SK-N-SH (cell line): ENCODE data around the gene ACSM5. TPM values are rescaled to one million over a fixed set of nuclear protein-coding genes. Genes with fewer than 3 reads are reported as not detected.

Experiments
- CTCF ChIA-PET: fragments of 300-600, 350-600 bp; formaldehyde crosslinking; extraction: SDS; loops from one replicate; lab custom pipeline; 2021; lab: Yijun Ruan, JAX
- POLR2A ChIA-PET: fragments of 350-600 bp; sonication (Branson Sonifier 250); formaldehyde crosslinking; extraction: SDS; loops from one replicate; lab custom pipeline; 2020; ENCODE audit warnings: antibody characterized with exemption, inconsistent platforms; lab: Yijun Ruan, JAX
- DNase-seq: peaks from one replicate; pipeline ENCODE4 v3.0.0; 2012
- H2AFZ ChIP-seq: fragments of 200-600 bp; sonication (generic); 2 replicates; pipeline ENCODE4 v1.8.1; 2016; ENCODE audit warnings: antibody characterized with exemption, mild to moderate bottlenecking, low read depth
- H3F3A ChIP-seq: fragments of 200-600 bp; sonication (generic); replicated peaks from 2 replicates; pipeline ENCODE3; 2016; ENCODE audit warnings: antibody characterized with exemption, mild to moderate bottlenecking; ENCODE audit not compliant: insufficient read depth
- H3K27ac ChIP-seq, 2 experiments: fragments of 200-500 bp in 1 of 2; fragments of 200-600 bp in 1 of 2; sonication (Bioruptor generic) in 1 of 2; sonication (generic), shearing (Covaris generic) in 1 of 2; 2 replicates each; pipeline versions ENCODE4 v1.5.1 to v1.6.1; 2014 to 2016; ENCODE audit warnings: low read depth in 2 of 2, inconsistent platforms in 1 of 2, low read length in 1 of 2, mild to moderate bottlenecking in 1 of 2, mixed read lengths in 1 of 2
- H3K27me3 ChIP-seq: fragments of 200-600 bp; sonication (generic), shearing (Covaris generic); 2 replicates; pipeline ENCODE4 v1.6.1; 2016; ENCODE audit warnings: mixed run types; ENCODE audit not compliant: insufficient read depth
- H3K36me3 ChIP-seq, 2 experiments: fragments of 200-500 bp in 1 of 2; fragments of 200-600 bp in 1 of 2; sonication (Bioruptor generic) in 1 of 2; sonication (generic) in 1 of 2; replicated peaks in 1 of 2; 2 replicates each; pipeline versions ENCODE3 to v1.5.1; 2014 to 2016; ENCODE audit warnings: low read length in 1 of 2, mild to moderate bottlenecking in 1 of 2; ENCODE audit not compliant: insufficient read depth in 2 of 2, control insufficient read depth in 1 of 2
- H3K4me1 ChIP-seq, 2 experiments: fragments of 200-500 bp in 1 of 2; fragments of 200-600 bp in 1 of 2; sonication (Bioruptor generic) in 1 of 2; sonication (generic), shearing (Covaris generic) in 1 of 2; 2 replicates each; pipeline versions ENCODE4 v1.5.1 to v1.6.1; 2014 to 2016; ENCODE audit warnings: low read depth in 1 of 2, low read length in 1 of 2, mixed run types in 1 of 2; ENCODE audit not compliant: insufficient read depth in 2 of 2, control insufficient read depth in 1 of 2
- H3K4me2 ChIP-seq: fragments of 200-600 bp; sonication (generic), shearing (Covaris generic); 2 replicates; pipeline ENCODE4 v1.6.1; 2017; ENCODE audit warnings: mixed run types
- H3K4me3 ChIP-seq, 2 experiments: fragments of 200-500 bp in 1 of 2; fragments of 200-600 bp in 1 of 2; sonication (Bioruptor generic) in 1 of 2; sonication (generic), shearing (Covaris generic) in 1 of 2; 2 replicates each; pipeline versions ENCODE4 v1.5.1 to v1.8.1; 2014 to 2016; ENCODE audit warnings: low read depth in 2 of 2, inconsistent platforms in 1 of 2, low read length in 1 of 2, mild to moderate bottlenecking in 1 of 2, mixed read lengths in 1 of 2, moderate library complexity in 1 of 2
- H3K79me2 ChIP-seq: fragments of 200-600 bp; sonication (generic); 2 replicates; pipeline ENCODE4 v1.8.1; 2017; ENCODE audit warnings: mild to moderate bottlenecking; ENCODE audit not compliant: insufficient read depth
- H3K9ac ChIP-seq: fragments of 200-600 bp; sonication (generic); 2 replicates; pipeline ENCODE4 v1.6.1; 2017; ENCODE audit warnings: mixed run types
- H3K9me2 ChIP-seq: fragments of 200-600 bp; sonication (generic); 2 replicates; pipeline ENCODE4 v1.6.1; 2017; ENCODE audit warnings: mixed run types
- H3K9me3 ChIP-seq: fragments of 200-600 bp; sonication (generic); 2 replicates; pipeline ENCODE4 v1.6.1; 2017; ENCODE audit warnings: mixed run types, mild to moderate bottlenecking, moderate library complexity
- H4K20me1 ChIP-seq: fragments of 200-600 bp; sonication (generic); 2 replicates; pipeline ENCODE4 v1.6.1; 2017; ENCODE audit warnings: mild to moderate bottlenecking, mixed run types; ENCODE audit not compliant: insufficient read depth
- CTCF ChIP-seq: fragments of 200-600 bp; sonication (generic); IDR thresholded peaks from 2 replicates; pipeline ENCODE4 v1.6.1; 2017; ENCODE audit warnings: antibody characterized with exemption, mild to moderate bottlenecking, moderate library complexity
- EP300 ChIP-seq, 2 experiments: IDR thresholded peaks; 2 replicates each; pipeline versions ENCODE4 v1.4.0 to v1.6.1; 2012; ENCODE audit warnings: borderline replicate concordance in 1 of 2, low read depth in 1 of 2, low read length in 1 of 2
- EZH2phosphoT487 ChIP-seq: fragments of 200-600 bp; sonication (generic); IDR thresholded peaks from 2 replicates; pipeline ENCODE4 v1.6.1; 2017; ENCODE audit warnings: low read depth, mixed run types, mild to moderate bottlenecking, antibody characterized with exemption, moderate library complexity, borderline replicate concordance
- FOSL2 ChIP-seq: IDR thresholded peaks from 2 replicates; pipeline ENCODE4 v1.4.0; 2012; ENCODE audit warnings: low read depth, mild to moderate bottlenecking, moderate library complexity, borderline replicate concordance
- FOXJ3 ChIP-seq: sonication (generic); formaldehyde crosslinking; IDR thresholded peaks from 2 replicates; pipeline ENCODE4 v1.5.1; 2020; ENCODE audit warnings: mild to moderate bottlenecking, missing genetic modification reagents
- FOXM1 ChIP-seq: IDR thresholded peaks from 2 replicates; pipeline ENCODE4 v1.4.0; 2012; ENCODE audit warnings: low read depth, mild to moderate bottlenecking
- GABPA ChIP-seq: IDR thresholded peaks from 2 replicates; pipeline ENCODE4 v1.4.0; 2012; ENCODE audit warnings: low read depth, mild to moderate bottlenecking
- GATA2 ChIP-seq: sonication (generic); formaldehyde crosslinking; IDR thresholded peaks from 2 replicates; pipeline ENCODE4 v1.5.0; 2020; ENCODE audit warnings: mild to moderate bottlenecking, missing genetic modification reagents
- MAX ChIP-seq: IDR thresholded peaks from 2 replicates; pipeline ENCODE4 v1.4.0; 2012; ENCODE audit warnings: low read depth
- MEF2A ChIP-seq: IDR thresholded peaks from 2 replicates; pipeline ENCODE4 v1.4.0; 2012; ENCODE audit warnings: low read depth, borderline replicate concordance
- MXI1 ChIP-seq: IDR thresholded peaks from 2 replicates; pipeline ENCODE4 v1.6.1; 2012; ENCODE audit warnings: mild to moderate bottlenecking, low read depth, low read length, improper control_type of control experiment
- NFIC ChIP-seq: IDR thresholded peaks from 2 replicates; pipeline ENCODE4 v1.4.0; 2012; ENCODE audit warnings: borderline replicate concordance
- RFX5 ChIP-seq: IDR thresholded peaks from 2 replicates; pipeline ENCODE4 v1.6.1; 2012; ENCODE audit warnings: mild to moderate bottlenecking, improper control_type of control experiment, low read length
- RXRA ChIP-seq: IDR thresholded peaks from 2 replicates; pipeline ENCODE4 v1.4.0; 2012; ENCODE audit warnings: low read depth, mild to moderate bottlenecking, borderline replicate concordance
- SMC3 ChIP-seq: IDR thresholded peaks from 2 replicates; pipeline ENCODE4 v1.6.1; 2012; ENCODE audit warnings: low read depth, low read length, improper control_type of control experiment
- TCF12 ChIP-seq: IDR thresholded peaks from 2 replicates; pipeline ENCODE4 v1.4.0; 2012
- WGBS: methylation state at CpG from one replicate; pipeline ENCODE4 v1.1.6; 2017; ENCODE audit warnings: low lambda C conversion rate; 5-methylcytosine and 5-hydroxymethylcytosine counted together
- polyA plus RNA-seq, 3 experiments: library from polyadenylated mRNA; depleted of rRNA; stranded (reverse); fragments of >200 nt; gene quantifications; 2 replicates each; pipeline ENCODE4 v1.2.3, GENCODE V29; 2012

ACSM5 gene
- polyA plus RNA-seq, 1 of the 3 experiments (the other 2 are of a cell fraction), result not detected

- no peaks in the 10 kb centered on the region for H3K79me2 ChIP-seq
- DNase-seq, result no peak
- no peaks in the 10 kb centered on the region for H3K9me2 ChIP-seq
- no peak overlapping the region for H3K27ac ChIP-seq
- H3K27me3 ChIP-seq, result no peaks in the 10 kb centered on the region
- H2AFZ ChIP-seq, result no peak overlapping the region
- no peaks in the 10 kb centered on the region for H3K36me3 ChIP-seq
- TF ChIP-seq EP300 (IDR thresholded peaks at IDR 0.05; ENCODE audit: borderline replicate concordance in 1 of 2, low read depth in 1 of 2, low read length in 1 of 2), result no peak
- no peak for TF ChIP-seq GABPA
- no peak for TF ChIP-seq MEF2A
- TF ChIP-seq SMC3, result no peak
- TF ChIP-seq FOXM1, result no peak
- TF ChIP-seq RFX5, result no peak
- no peak for TF ChIP-seq MAX
- TF ChIP-seq GATA2 (CRISPR knock-in tag), result no peak
- TF ChIP-seq EZH2phosphoT487, result no peak
- WGBS, result 51% methylated on average over 3 of the region's 3 CpGs
- H4K20me1 ChIP-seq, result no peaks in the 10 kb centered on the region
- no peak overlapping the region for H3K4me2 ChIP-seq
- POLR2A ChIA-PET, result no interaction called here
- H3F3A ChIP-seq, result no peaks in the 10 kb centered on the region
- no peak overlapping the region for H3K4me3 ChIP-seq
- no peak overlapping the region for H3K9ac ChIP-seq
- H3K9me3 ChIP-seq, result no peaks in the 10 kb centered on the region
- CTCF ChIA-PET, result interaction anchor here (1.3 to 10.2 kb wide), 3 partner anchors 9 to 489 kb away, joined by 5 to 143 read pairs (median 61); no protein-coding TSS in a partner anchor
- H3K4me1 ChIP-seq, result no peaks in the 10 kb centered on the region; a peak in 1 of 4 replicates
These were observed 21.4 kb upstream of the ACSM5 start for GRCh38 chr16:20387978-20388377.

GRCh38 chr16:20388854-20389253 is 20.5 kb upstream of the ACSM5 start:
- no peak overlapping the region for H3K27ac ChIP-seq
- no peaks in the 10 kb centered on the region for H3K9me2 ChIP-seq
- no peak overlapping the region for H3K4me2 ChIP-seq
- no peaks in the 10 kb centered on the region for H3K9me3 ChIP-seq
- H3F3A ChIP-seq, result no peaks in the 10 kb centered on the region
- WGBS, result 0% methylated on average over 1 of the region's 1 CpG
- H3K9ac ChIP-seq, result no peak overlapping the region
- H2AFZ ChIP-seq, result no peak overlapping the region
- H3K79me2 ChIP-seq, result no peaks in the 10 kb centered on the region
- no peaks in the 10 kb centered on the region for H4K20me1 ChIP-seq
- H3K4me3 ChIP-seq, result no peak overlapping the region
- CTCF ChIA-PET, result interaction anchor here (1.4 to 10.2 kb wide), 2 partner anchors 490 to 805 kb away, joined by 3 to 143 read pairs; no protein-coding TSS in a partner anchor
- H3K36me3 ChIP-seq, result no peaks in the 10 kb centered on the region
- DNase-seq, result no peak
- POLR2A ChIA-PET, result no interaction called here
- H3K4me1 ChIP-seq, result no peaks in the 10 kb centered on the region
- no peak for TF ChIP-seq RXRA
- TF ChIP-seq FOXJ3, result no peak
- TF ChIP-seq MXI1, result no peak
- no peak for TF ChIP-seq FOSL2
- no peak for TF ChIP-seq CTCF
- no peak for TF ChIP-seq GABPA
- TF ChIP-seq NFIC, result no peak
- TF ChIP-seq TCF12, result no peak
- TF ChIP-seq FOXM1, result no peak
- H3K27me3 ChIP-seq, result no peaks in the 10 kb centered on the region
